Measurements from ENCODE around the gene TBC1D1. TPM values are rescaled to one million over a fixed set of nuclear protein-coding genes. Genes with fewer than 3 reads are reported as not detected.

Gene TBC1D1
- total RNA-seq, 1 experiment from 2014 or later = 56.0 TPM

- H3K36me3 ChIP-seq (ENCODE audit: control insufficient read depth, insufficient read depth, low read length) = no peaks in the 10 kb centered on the region
- ChIA-PET CTCF (no interaction called here), POLR2A (no interaction called here)
- intact Hi-C loops (cut with micrococcal nuclease; ENCODE audit: unreplicated experiment) = no loop called here
- no peak overlapping the region for H3K27ac ChIP-seq (ENCODE audit: low read length)
- H3K4me3 ChIP-seq (ENCODE audit: low read depth in 2 of 2, low read length in 2 of 2) = no peak overlapping the region
- BruUV-seq (replicated peaks) = no TSS peak
- H3K27me3 ChIP-seq (ENCODE audit: control insufficient read depth, insufficient read depth, low read length) = no peaks in the 10 kb centered on the region
- H3K4me1 ChIP-seq (ENCODE audit: control insufficient read depth, insufficient read depth, low read length) = no peaks in the 10 kb centered on the region
- TF ChIP-seq CTCF (IDR thresholded peaks at IDR 0.05) (no peak), REST (IDR thresholded peaks at IDR 0.05; ENCODE audit: insufficient read depth in 1 of 2, low read depth in 2 of 2, low read length in 1 of 2) (no peak), POLR2AphosphoS5 (IDR thresholded peaks at IDR 0.05; ENCODE audit: low read depth, low read length) (no peak), TCF7L2 (IDR thresholded peaks at IDR 0.05; ENCODE audit: low read depth, low read length) (no peak), SIN3A (IDR thresholded peaks at IDR 0.05; ENCODE audit: borderline replicate concordance, insufficient read depth, low read depth, low read length) (no peak)
- H3K9me3 ChIP-seq (ENCODE audit: control insufficient read depth, insufficient read depth, low read depth, low read length) = no peaks in the 10 kb centered on the region
- ATAC-seq = no peak
- DNase-seq (ENCODE audit: low read depth, low spot score) = no peak
- in situ Hi-C loops (cut with HindIII; ENCODE audit: low pct_unique_long_range_greater_than_20kb, low sequenced_read_pairs) = no loop called here
Measured at GRCh38 chr4:38001927-38002326, 111.0 kb downstream of the TBC1D1 start.

- BruUV-seq (replicated peaks) = no TSS peak
- Histone ChIP-seq H3K36me3 (ENCODE audit: control insufficient read depth, insufficient read depth, low read length) (no peaks in the 10 kb centered on the region), H3K27ac (ENCODE audit: low read length) (no peak overlapping the region), H3K4me3 (ENCODE audit: low read depth in 2 of 2, low read length in 2 of 2) (no peak overlapping the region), H3K27me3 (ENCODE audit: control insufficient read depth, insufficient read depth, low read length) (no peaks in the 10 kb centered on the region), H3K4me1 (ENCODE audit: control insufficient read depth, insufficient read depth, low read length) (no peaks in the 10 kb centered on the region), H3K9me3 (ENCODE audit: control insufficient read depth, insufficient read depth, low read depth, low read length) (no peaks in the 10 kb centered on the region)
- in situ Hi-C loops (cut with HindIII; ENCODE audit: low pct_unique_long_range_greater_than_20kb, low sequenced_read_pairs) = no loop called here
- TF ChIP-seq SIN3A (IDR thresholded peaks at IDR 0.05; ENCODE audit: borderline replicate concordance, insufficient read depth, low read depth, low read length) (no peak), POLR2AphosphoS5 (IDR thresholded peaks at IDR 0.05; ENCODE audit: low read depth, low read length) (no peak), REST (IDR thresholded peaks at IDR 0.05; ENCODE audit: insufficient read depth in 1 of 2, low read depth in 2 of 2, low read length in 1 of 2) (no peak), CTCF (IDR thresholded peaks at IDR 0.05) (no peak), TCF7L2 (IDR thresholded peaks at IDR 0.05; ENCODE audit: low read depth, low read length) (no peak)
- no peak for ATAC-seq
- ChIA-PET POLR2A (no interaction called here), CTCF (no interaction called here)
- no peak for DNase-seq (ENCODE audit: low read depth, low spot score)
- intact Hi-C loops (cut with micrococcal nuclease; ENCODE audit: unreplicated experiment) = no loop called here
Measured at GRCh38 chr4:38002451-38003071, 111.7 kb downstream of the TBC1D1 start.
